H1 (cell line): Measurements from ENCODE around the gene CRCP. TPM values are rescaled to one million over a fixed set of nuclear protein-coding genes. Genes with fewer than 3 reads are reported as not detected.

Source experiments
- BCL11A ChIP-seq, 2 experiments: IDR thresholded peaks; one replicate each; pipeline ENCODE4 v1.6.1; 2011; ENCODE audit warnings: low read depth in 2 of 2, low read length in 2 of 2, mild to moderate bottlenecking in 2 of 2
- CHD2 ChIP-seq: IDR thresholded peaks from 2 replicates; pipeline ENCODE4 v1.6.1; 2012; ENCODE audit warnings: low read length, improper control_type of control experiment
- SIN3A ChIP-seq, 2 experiments: IDR thresholded peaks in 1 of 2; conservative IDR thresholded peaks in 1 of 2; 2 replicates each; pipeline ENCODE4 v1.6.1; 2011 to 2012; ENCODE audit warnings: low read length in 2 of 2, improper control_type of control experiment in 1 of 2, low read depth in 1 of 2, mild to moderate bottlenecking in 1 of 2
- SP2 ChIP-seq: IDR thresholded peaks from 2 replicates; pipeline ENCODE4 v1.6.1; 2012; ENCODE audit warnings: mild to moderate bottlenecking, low read length, inconsistent platforms
- TAF1 ChIP-seq: IDR thresholded peaks from 2 replicates; pipeline ENCODE4 v1.6.1; 2011; ENCODE audit warnings: mild to moderate bottlenecking, low read depth, low read length
- TAF7 ChIP-seq: optimal IDR thresholded peaks from 2 replicates; pipeline ENCODE3; 2011; ENCODE audit warnings: low read depth, mild to moderate bottlenecking, inconsistent platforms, low read length, moderate library complexity, borderline replicate concordance
- polyA plus RNA-seq, 7 experiments: library from polyadenylated mRNA; depleted of rRNA in 3 of 7; stranded (reverse) in 5 of 7; unstranded in 2 of 7; fragments of >200 nt in 5 of 7; fragments of 200-250 nt in 2 of 7; gene quantifications; 1 replicate in 5 of 7; 2 replicates in 1 of 7; 4 replicates in 1 of 7; pipeline versions ENCODE4 v1.2.1 to v1.2.3, GENCODE V29; 2011 to 2013; ENCODE audit warnings: missing spikeins in 2 of 7, mixed read lengths in 2 of 7
- total RNA-seq: library from RNA; stranded (reverse); fragmentation: NEBNext Ultra II Directional; extraction: Animal tissue kit (Norgen Biotek cat#: 25700); gene quantifications from 2 replicates; pipeline ENCODE4 v1.2.1, GENCODE V29; 2021
- TF ChIP-seq, protein P1 (sequence below): IDR thresholded peaks from 2 replicates; pipeline ENCODE4 v1.6.1; 2011; ENCODE audit warnings: low read length, improper control_type of control experiment

Gene CRCP
- total and polyA plus RNA-seq, 2 of the 8 experiments (the other 6 are each of a cell fraction or from before 2014, with no cell fraction given): 15.0 to 29.3 TPM

- TF ChIP-seq SP2: no peak
- no peak for TF ChIP-seq SIN3A (conservative IDR thresholded peaks at IDR 0.05 in 1 of 2, IDR thresholded peaks at IDR 0.05 in 1 of 2; ENCODE audit: low read depth in 1 of 2, low read length in 2 of 2)
- no peak for TF ChIP-seq BCL11A (IDR thresholded peaks at IDR 0.05; ENCODE audit: low read depth in 2 of 2, low read length in 2 of 2)
- no peak for TF ChIP-seq TAF7
- TF ChIP-seq CHD2: no peak
- TF ChIP-seq, protein P1, sequence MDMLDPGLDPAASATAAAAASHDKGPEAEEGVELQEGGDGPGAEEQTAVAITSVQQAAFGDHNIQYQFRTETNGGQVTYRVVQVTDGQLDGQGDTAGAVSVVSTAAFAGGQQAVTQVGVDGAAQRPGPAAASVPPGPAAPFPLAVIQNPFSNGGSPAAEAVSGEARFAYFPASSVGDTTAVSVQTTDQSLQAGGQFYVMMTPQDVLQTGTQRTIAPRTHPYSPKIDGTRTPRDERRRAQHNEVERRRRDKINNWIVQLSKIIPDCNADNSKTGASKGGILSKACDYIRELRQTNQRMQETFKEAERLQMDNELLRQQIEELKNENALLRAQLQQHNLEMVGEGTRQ: no peak
- TF ChIP-seq TAF1: no peak
Measured at GRCh38 chr7:66092654-66093053, 22.0 kb upstream of the CRCP start (continued).
